Tibial nerve (tissue), 4 donors: ENCODE measurements around the gene BRD3OS.

Source experiments
- EP300 ChIP-seq, 2 donors: sonication (generic); formaldehyde crosslinking; IDR thresholded peaks; one replicate each; pipeline ENCODE4 v1.6.1; 2017; ENCODE audit warnings: antibody characterized with exemption in 2 of 2, mild to moderate bottlenecking in 1 of 2
- POLR2A ChIP-seq, 2 donors: fragments of 450-650 bp; IDR thresholded peaks; one replicate each; pipeline ENCODE4 v1.6.1; 2017; ENCODE audit warnings: antibody characterized with exemption in 2 of 2, mild to moderate bottlenecking in 2 of 2, moderate library complexity in 2 of 2
- TF ChIP-seq, protein P1 (sequence below), 5 experiments: fragments of 200-600 bp in 3 of 5; fragments of 450-650 bp in 2 of 5; sonication (generic) in 3 of 5; IDR thresholded peaks; one replicate each; pipeline ENCODE4 v1.5.1; 2016 to 2019; ENCODE audit warnings: antibody characterized with exemption in 5 of 5, mild to moderate bottlenecking in 3 of 5, moderate library complexity in 2 of 5

DNA sequence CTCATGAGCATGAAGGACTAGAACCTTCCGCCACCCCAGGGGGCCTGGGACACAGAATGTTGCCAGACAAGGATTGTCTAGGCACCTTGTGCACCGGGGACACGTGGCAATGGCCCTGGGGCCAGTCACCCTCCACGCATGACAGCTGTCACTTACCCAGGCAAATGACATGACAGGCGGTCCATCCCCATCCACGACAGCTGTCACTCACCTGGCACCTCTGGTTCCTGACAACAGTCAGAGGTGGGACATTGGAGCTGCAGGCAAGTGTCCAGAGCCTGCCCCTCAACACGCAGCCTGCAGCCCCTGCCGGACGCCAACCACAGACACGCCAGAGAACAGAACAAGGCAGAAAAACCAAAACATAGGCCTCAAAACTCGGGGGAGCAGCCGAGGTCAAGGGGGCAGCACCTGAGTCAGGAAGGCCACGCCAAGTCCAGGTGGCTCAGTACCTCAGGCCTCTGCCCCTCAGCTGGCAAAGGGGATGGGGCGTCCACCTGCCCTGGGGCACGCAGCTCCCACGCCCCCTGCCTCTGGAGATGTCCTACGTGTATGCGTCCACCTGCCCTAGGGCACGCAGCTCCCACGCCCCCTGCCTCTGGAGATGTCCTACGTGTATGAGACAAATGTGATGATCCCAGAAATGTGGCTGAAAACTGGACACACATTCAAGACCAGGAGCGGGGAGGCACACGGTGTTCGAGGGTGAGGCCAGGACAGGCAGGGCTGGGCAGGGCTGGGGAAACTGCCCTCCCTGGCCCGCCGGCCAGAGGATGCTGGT lies 47.7 kb upstream of the BRD3OS start:
- TF ChIP-seq, protein P1, sequence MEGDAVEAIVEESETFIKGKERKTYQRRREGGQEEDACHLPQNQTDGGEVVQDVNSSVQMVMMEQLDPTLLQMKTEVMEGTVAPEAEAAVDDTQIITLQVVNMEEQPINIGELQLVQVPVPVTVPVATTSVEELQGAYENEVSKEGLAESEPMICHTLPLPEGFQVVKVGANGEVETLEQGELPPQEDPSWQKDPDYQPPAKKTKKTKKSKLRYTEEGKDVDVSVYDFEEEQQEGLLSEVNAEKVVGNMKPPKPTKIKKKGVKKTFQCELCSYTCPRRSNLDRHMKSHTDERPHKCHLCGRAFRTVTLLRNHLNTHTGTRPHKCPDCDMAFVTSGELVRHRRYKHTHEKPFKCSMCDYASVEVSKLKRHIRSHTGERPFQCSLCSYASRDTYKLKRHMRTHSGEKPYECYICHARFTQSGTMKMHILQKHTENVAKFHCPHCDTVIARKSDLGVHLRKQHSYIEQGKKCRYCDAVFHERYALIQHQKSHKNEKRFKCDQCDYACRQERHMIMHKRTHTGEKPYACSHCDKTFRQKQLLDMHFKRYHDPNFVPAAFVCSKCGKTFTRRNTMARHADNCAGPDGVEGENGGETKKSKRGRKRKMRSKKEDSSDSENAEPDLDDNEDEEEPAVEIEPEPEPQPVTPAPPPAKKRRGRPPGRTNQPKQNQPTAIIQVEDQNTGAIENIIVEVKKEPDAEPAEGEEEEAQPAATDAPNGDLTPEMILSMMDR (IDR thresholded peaks at IDR 0.05), result no peak
- TF ChIP-seq POLR2A (IDR thresholded peaks at IDR 0.05) (no peak), EP300 (IDR thresholded peaks at IDR 0.05) (no peak)
